ENCODE results near the gene ZSWIM2.
"Not testable (repeated sequence)": the region's sequence is repeated elsewhere in the genome, so short reads cannot be mapped to it uniquely, and the experiment has no call there.

Gene ZSWIM2

GRCh38 chr2:186848873-186849578 is at the start of gene ZSWIM2:
TSS of gene ZSWIM2 (minus strand) at chr2:186849170. CDS start at chr2:186849130, 40 bp downstream.
- in situ Hi-C loops (cut with MboI; ENCODE audit: low sequenced_read_pairs), result no loop called here

- in situ Hi-C loops (cut with MboI; ENCODE audit: low sequenced_read_pairs), result not testable (repeated sequence)
Observed at GRCh38 chr2:186896220-186896619, 47.2 kb upstream of the ZSWIM2 start.

GRCh38 chr2:186895451-186895850 is 46.5 kb upstream of the ZSWIM2 start:
- in situ Hi-C loops (cut with MboI; ENCODE audit: low sequenced_read_pairs), result no loop called here

GRCh38 chr2:186894478-186894877 is 45.5 kb upstream of the ZSWIM2 start:
- in situ Hi-C loops (cut with MboI; ENCODE audit: low sequenced_read_pairs), result no loop called here

GRCh38 chr2:186892821-186893220 is 43.9 kb upstream of the ZSWIM2 start:
- in situ Hi-C loops (cut with MboI; ENCODE audit: low sequenced_read_pairs), result no loop called here

- in situ Hi-C loops (cut with MboI; ENCODE audit: low sequenced_read_pairs), result no loop called here
Observed at GRCh38 chr2:186891185-186891621, 42.2 kb upstream of the ZSWIM2 start.

GRCh38 chr2:186889101-186889879 is 40.3 kb upstream of the ZSWIM2 start:
- in situ Hi-C loops (cut with MboI; ENCODE audit: low sequenced_read_pairs), result no loop called here

- in situ Hi-C loops (cut with MboI; ENCODE audit: low sequenced_read_pairs), result no loop called here
Observed at GRCh38 chr2:186887107-186888090, 38.4 kb upstream of the ZSWIM2 start.

GRCh38 chr2:186884587-186884986 is 35.6 kb upstream of the ZSWIM2 start:
- in situ Hi-C loops (cut with MboI; ENCODE audit: low sequenced_read_pairs), result no loop called here

- in situ Hi-C loops (cut with MboI; ENCODE audit: low sequenced_read_pairs), result no loop called here
Observed at GRCh38 chr2:186883666-186884065, 34.7 kb upstream of the ZSWIM2 start.

- in situ Hi-C loops (cut with MboI; ENCODE audit: low sequenced_read_pairs), result no loop called here
Observed at GRCh38 chr2:186882511-186883071, 33.6 kb upstream of the ZSWIM2 start.

- in situ Hi-C loops (cut with MboI; ENCODE audit: low sequenced_read_pairs), result no loop called here
Observed at GRCh38 chr2:186881660-186882059, 32.7 kb upstream of the ZSWIM2 start.

- in situ Hi-C loops (cut with MboI; ENCODE audit: low sequenced_read_pairs), result no loop called here
Observed at GRCh38 chr2:186879312-186879711, 30.3 kb upstream of the ZSWIM2 start.

- in situ Hi-C loops (cut with MboI; ENCODE audit: low sequenced_read_pairs), result no loop called here
Observed at GRCh38 chr2:186874713-186875112, 25.7 kb upstream of the ZSWIM2 start.

- in situ Hi-C loops (cut with MboI; ENCODE audit: low sequenced_read_pairs), result no loop called here
Observed at GRCh38 chr2:186871881-186872280, 22.9 kb upstream of the ZSWIM2 start.

- in situ Hi-C loops (cut with MboI; ENCODE audit: low sequenced_read_pairs), result no loop called here
Observed at GRCh38 chr2:186868344-186868743, 19.4 kb upstream of the ZSWIM2 start.

- in situ Hi-C loops (cut with MboI; ENCODE audit: low sequenced_read_pairs), result no loop called here
Observed at GRCh38 chr2:186862869-186863709, 14.1 kb upstream of the ZSWIM2 start.

- in situ Hi-C loops (cut with MboI; ENCODE audit: low sequenced_read_pairs), result no loop called here
Observed at GRCh38 chr2:186855216-186855615, 6.2 kb upstream of the ZSWIM2 start.

- in situ Hi-C loops (cut with MboI; ENCODE audit: low sequenced_read_pairs), result no loop called here
Observed at GRCh38 chr2:186853951-186854350, 5.0 kb upstream of the ZSWIM2 start.

- in situ Hi-C loops (cut with MboI; ENCODE audit: low sequenced_read_pairs), result no loop called here
Observed at GRCh38 chr2:186852508-186852907, 3.5 kb upstream of the ZSWIM2 start.

Measured in HL-60/S4 treated with retinoic acid at 250 ng/mL for 4 days and 3 days (cell line).